PC-3 (cell line): ENCODE measurements around the gene HMGXB3. TPM values are rescaled to one million over a fixed set of nuclear protein-coding genes. Genes with fewer than 3 reads are reported as not detected.

ENCODE experiments used
- ATAC-seq: fragments of 200-7000 bp; cut with Tn5 transposase; 2 replicates; pipeline ENCODE4 v1.9.1; 2020; ENCODE audit warnings: mild to moderate bottlenecking, moderate library complexity
- BruUV-seq: library from RNA; stranded (reverse); fragments of 400-500 nt; replicated peaks from 2 replicates; lab custom pipeline; 2021; lab: Mats Ljungman, UMichigan
- CTCF ChIA-PET: fragments of 300-600 bp; sonication (Branson Sonifier 250); formaldehyde crosslinking; loops from one replicate; lab custom pipeline; 2022; ENCODE audit warnings: antibody characterized with exemption; lab: Charles Lee
- POLR2A ChIA-PET: fragments of 300-600 bp; sonication (Branson Sonifier 250); formaldehyde crosslinking; loops from one replicate; lab custom pipeline; 2022; ENCODE audit warnings: antibody characterized with exemption; ENCODE audit not compliant: unreplicated experiment; lab: Charles Lee
- DNase-seq: peaks from one replicate; pipeline ENCODE4 v3.0.0-alpha.2; 2015
- H2AFZ ChIP-seq: fragments of 300-600 bp; sonication (generic); 2 replicates; pipeline ENCODE4 v1.6.0; 2016; ENCODE audit warnings: antibody characterized with exemption, low read length
- H3F3A ChIP-seq: fragments of 300-600 bp; sonication (generic); one replicate; pipeline ENCODE4 v1.6.0; 2017; ENCODE audit warnings: antibody characterized with exemption, low read length, control low read depth, mild to moderate bottlenecking; ENCODE audit not compliant: unreplicated experiment
- H3K27ac ChIP-seq: fragments of 300-600 bp; sonication (generic); 2 replicates; pipeline ENCODE4 v1.5.1; 2016; ENCODE audit warnings: mild to moderate bottlenecking, low read length
- H3K27me3 ChIP-seq: fragments of 300-600 bp; sonication (generic); 2 replicates; pipeline ENCODE4 v1.6.1; 2016; ENCODE audit warnings: low read length, mixed read lengths
- H3K36me3 ChIP-seq: fragments of 300-600 bp; sonication (generic); 2 replicates; pipeline ENCODE4 v1.6.1; 2016; ENCODE audit warnings: low read depth, mixed run types, low read length, mixed read lengths
- H3K4me1 ChIP-seq: fragments of 300-600 bp; sonication (generic); 2 replicates; pipeline ENCODE4 v1.5.1; 2016; ENCODE audit warnings: low read length; ENCODE audit not compliant: insufficient read depth
- H3K4me2 ChIP-seq: fragments of 300-600 bp; sonication (generic); 2 replicates; pipeline ENCODE4 v1.6.0; 2016; ENCODE audit warnings: low read length
- H3K4me3 ChIP-seq: fragments of 300-600 bp; sonication (generic); 2 replicates; pipeline ENCODE4 v1.5.1; 2016; ENCODE audit warnings: mild to moderate bottlenecking, low read length, mixed read lengths
- H3K79me2 ChIP-seq: fragments of 300-600 bp; sonication (generic); 2 replicates; pipeline ENCODE4 v1.6.1; 2017; ENCODE audit warnings: low read length, mixed read lengths
- H3K9ac ChIP-seq: fragments of 300-600 bp; sonication (generic); 2 replicates; pipeline ENCODE4 v1.6.0; 2016; ENCODE audit warnings: mild to moderate bottlenecking, low read length
- H3K9me2 ChIP-seq: fragments of 300-600 bp; sonication (generic); replicated peaks from 2 replicates; pipeline ENCODE4 v1.6.1; 2016; ENCODE audit warnings: mixed run types, low read length, mixed read lengths
- H3K9me3 ChIP-seq: fragments of 300-600 bp; sonication (generic); 2 replicates; pipeline ENCODE4 v1.6.1; 2016; ENCODE audit warnings: low read length, mixed read lengths
- H4K20me1 ChIP-seq: fragments of 300-600 bp; sonication (generic); 2 replicates; pipeline ENCODE4 v1.6.1; 2016; ENCODE audit warnings: low read length, mixed read lengths
- CTCF ChIP-seq: fragments of 300-600 bp; sonication (generic); conservative IDR thresholded peaks from 2 replicates; pipeline ENCODE4 v1.5.1; 2017; ENCODE audit warnings: antibody characterized with exemption, low read depth, mild to moderate bottlenecking, low read length
- EZH2 ChIP-seq: fragments of 300-600 bp; sonication (generic); IDR thresholded peaks from one replicate; pipeline ENCODE4 v1.6.1; 2017; ENCODE audit warnings: antibody characterized with exemption, mild to moderate bottlenecking, low read length; ENCODE audit not compliant: unreplicated experiment
- EZH2phosphoT487 ChIP-seq: fragments of 300-600 bp; sonication (generic); IDR thresholded peaks from 2 replicates; pipeline ENCODE4 v1.6.1; 2018; ENCODE audit warnings: mild to moderate bottlenecking, antibody characterized with exemption, low read length, borderline replicate concordance
- intact Hi-C: fragments of 100-400 bp; cut with micrococcal nuclease; formaldehyde crosslinking; loops from 2 replicates; pipeline ENCODE4 v1.9.0; 2023
- total RNA-seq: library from RNA; depleted of rRNA; stranded (reverse); fragments of >200 nt; gene quantifications from 2 replicates; pipeline ENCODE4 v1.2.3, GENCODE V29; 2014

The HMGXB3 gene
- total RNA-seq, 1 experiment from 2014 or later = 56.6 TPM

GRCh38 chr5:150022681-150023080, 22.1 kb downstream of the HMGXB3 start:
- no peak for ATAC-seq
- Histone ChIP-seq H3K9me2 (no peaks in the 10 kb centered on the region), H3K79me2 (peaks cover 35% of the 10 kb centered on the region), H3F3A (peaks cover 11% of the 10 kb centered on the region), H3K4me2 (peak overlapping the region; percentile 62), H4K20me1 (peaks cover 12% of the 10 kb centered on the region), H2AFZ (no peak overlapping the region), H3K4me3 (peak overlapping the region; percentile 27; the same call in 1 of the 2 replicates), H3K9ac (peak overlapping the region; percentile 28), H3K27ac (peak overlapping the region; percentile 79), H3K27me3 (no peaks in the 10 kb centered on the region), H3K9me3 (no peaks in the 10 kb centered on the region), H3K36me3 (peaks cover 78% of the 10 kb centered on the region), H3K4me1 (peaks cover 43% of the 10 kb centered on the region)
- POLR2A ChIA-PET = interaction anchor here (0.7 kb wide), 1 partner anchor 14 kb away, joined by 5 read pairs; no protein-coding TSS in a partner anchor
- intact Hi-C loops = loop anchor here (1.0 kb wide), 2 partner anchors 22 to 31 kb away; partner anchors contain the start of genes HMGXB3 and TIGD6
- CTCF ChIA-PET = no interaction called here
- TF ChIP-seq CTCF = no peak
- no peak for TF ChIP-seq EZH2phosphoT487
- TF ChIP-seq EZH2 = no peak
- DNase-seq = no peak
- no TSS peak for BruUV-seq

DNA sequence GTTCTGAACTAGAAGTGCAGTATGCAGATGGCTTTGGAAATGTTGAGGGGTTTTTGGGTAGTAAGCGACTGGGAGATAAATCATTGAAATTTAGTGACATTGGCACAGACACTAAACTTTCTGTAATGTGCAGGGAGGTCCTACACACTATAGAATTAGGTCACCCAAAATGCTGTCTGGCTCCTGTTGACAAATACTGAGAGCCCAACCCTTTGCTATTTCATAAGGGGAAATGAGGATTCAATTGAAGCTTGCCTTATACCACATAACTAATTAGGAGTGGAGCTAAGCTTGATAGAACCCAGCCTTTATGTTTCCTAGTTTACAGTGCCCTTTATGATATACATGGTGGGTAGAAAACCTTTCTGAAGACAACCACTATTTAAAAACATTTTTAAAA, 22.6 kb downstream of the HMGXB3 start:
- Histone ChIP-seq H3K9me2 (no peaks in the 10 kb centered on the region), H2AFZ (no peak overlapping the region), H3K9ac (no peak overlapping the region), H3K4me2 (no peak overlapping the region), H3K27me3 (no peaks in the 10 kb centered on the region), H3K36me3 (peaks cover 79% of the 10 kb centered on the region), H3F3A (peaks cover 11% of the 10 kb centered on the region), H3K79me2 (peaks cover 32% of the 10 kb centered on the region), H3K4me1 (peaks cover 39% of the 10 kb centered on the region), H3K9me3 (no peaks in the 10 kb centered on the region), H3K27ac (peak overlapping the region; percentile 79; the same call in 1 of the 2 replicates), H3K4me3 (no peak overlapping the region), H4K20me1 (peaks cover 9% of the 10 kb centered on the region)
- ATAC-seq (no peak), DNase-seq (no peak)
- BruUV-seq = no TSS peak
- POLR2A ChIA-PET = no interaction called here
- TF ChIP-seq CTCF (no peak), EZH2 (no peak), EZH2phosphoT487 (no peak)
- intact Hi-C loops = no loop called here
- CTCF ChIA-PET = no interaction called here

DNA sequence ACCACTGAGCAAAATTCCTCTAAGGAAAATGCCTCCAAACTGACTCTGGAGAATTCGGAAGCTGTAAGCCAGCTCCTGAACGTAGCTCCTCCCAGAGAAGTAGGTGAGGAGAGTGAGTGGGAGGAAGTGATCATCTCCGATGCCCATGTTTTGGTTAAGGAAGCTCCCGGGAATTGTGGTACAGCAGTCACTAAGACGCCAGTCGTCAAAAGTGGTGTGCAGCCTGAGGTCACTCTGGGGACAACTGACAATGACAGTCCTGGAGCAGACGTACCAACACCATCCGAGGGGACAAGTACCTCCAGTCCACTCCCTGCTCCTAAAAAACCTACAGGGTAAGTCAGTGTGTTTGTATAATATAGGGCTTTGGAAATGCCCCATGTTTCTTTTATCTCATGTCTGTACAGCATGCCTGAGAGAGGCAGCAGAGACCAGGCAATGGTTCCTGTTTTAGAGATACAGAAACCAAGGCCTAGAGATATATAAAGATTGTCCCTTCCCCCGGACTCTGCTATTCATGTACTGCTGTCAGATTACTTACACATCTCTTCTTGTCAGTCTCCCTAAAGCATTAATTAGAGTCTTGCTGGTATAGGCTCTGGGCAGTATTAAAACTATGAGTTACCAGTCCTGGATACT, 23.9 kb downstream of the HMGXB3 start:
- Histone ChIP-seq H4K20me1 (0 out of 2 replicates have a peak, but pooled peaks cover 5% of the 10 kb centered on the region), H3K9ac (no peak overlapping the region), H3K9me2 (no peaks in the 10 kb centered on the region), H3K9me3 (no peaks in the 10 kb centered on the region), H2AFZ (no peak overlapping the region), H3K4me3 (no peak overlapping the region), H3K4me2 (no peak overlapping the region), H3K27ac (no peak overlapping the region), H3K36me3 (peaks cover 74% of the 10 kb centered on the region), H3K79me2 (peaks cover 20% of the 10 kb centered on the region), H3F3A (peaks cover 11% of the 10 kb centered on the region), H3K27me3 (no peaks in the 10 kb centered on the region), H3K4me1 (peaks cover 34% of the 10 kb centered on the region)
- no TSS peak for BruUV-seq
- ATAC-seq (no peak), DNase-seq (no peak)
- CTCF ChIA-PET = no interaction called here
- POLR2A ChIA-PET = no interaction called here
- TF ChIP-seq EZH2 (no peak), EZH2phosphoT487 (no peak), CTCF (no peak)
- intact Hi-C loops = no loop called here
